Activated T-helper 17 cell treated with anti-CD3 and anti-CD28 coated beads, Interleukin-2, amount 50 U/mL, for 72 hours (primary cell): ENCODE measurements around the gene FOCAD. TPM values are rescaled to one million over a fixed set of nuclear protein-coding genes. Genes with fewer than 3 reads are reported as not detected.

ENCODE experiments used
- ATAC-seq: fragments of 150-1000 bp; cut with Tn5 transposase; replicated peaks from 2 replicates; pipeline ENCODE4 v1.10.0; 2021; ENCODE audit warnings: mild to moderate bottlenecking, moderate library complexity
- H3K27ac Mint-ChIP-seq: one replicate; pipeline ENCODE4 v1.8.0; 2022; ENCODE audit warnings: mixed read lengths
- H3K27me3 Mint-ChIP-seq: one replicate; pipeline ENCODE4 v1.8.0; 2022; ENCODE audit warnings: mixed read lengths
- H3K36me3 Mint-ChIP-seq: one replicate; pipeline ENCODE4 v1.8.0; 2022; ENCODE audit warnings: low read depth, mild to moderate bottlenecking, mixed read lengths
- H3K4me1 Mint-ChIP-seq: one replicate; pipeline ENCODE4 v1.8.0; 2022; ENCODE audit warnings: mixed read lengths
- H3K4me3 Mint-ChIP-seq: one replicate; pipeline ENCODE4 v1.8.0; 2022; ENCODE audit warnings: mild to moderate bottlenecking, mixed read lengths
- H3K9me3 Mint-ChIP-seq: one replicate; pipeline ENCODE4 v1.8.0; 2022; ENCODE audit warnings: mixed read lengths
- total RNA-seq, 2 donors: library from RNA; stranded (reverse); gene quantifications; one replicate each; pipeline ENCODE4 v1.2.3, GENCODE V29; 2022

FOCAD gene
- total RNA-seq, 2 donors from 2014 or later = 21.6 to 33.8 TPM

GRCh38 chr9:20734275-20734674, 50.2 kb downstream of the FOCAD start:
- H3K27me3 Mint-ChIP-seq = no peaks in the 10 kb centered on the region
- no peaks in the 10 kb centered on the region for H3K9me3 Mint-ChIP-seq
- H3K36me3 Mint-ChIP-seq = peaks cover 9% of the 10 kb centered on the region
- ATAC-seq = no peak
- H3K27ac Mint-ChIP-seq = no peak overlapping the region
- no peaks in the 10 kb centered on the region for H3K4me1 Mint-ChIP-seq
- H3K4me3 Mint-ChIP-seq = no peak overlapping the region

DNA sequence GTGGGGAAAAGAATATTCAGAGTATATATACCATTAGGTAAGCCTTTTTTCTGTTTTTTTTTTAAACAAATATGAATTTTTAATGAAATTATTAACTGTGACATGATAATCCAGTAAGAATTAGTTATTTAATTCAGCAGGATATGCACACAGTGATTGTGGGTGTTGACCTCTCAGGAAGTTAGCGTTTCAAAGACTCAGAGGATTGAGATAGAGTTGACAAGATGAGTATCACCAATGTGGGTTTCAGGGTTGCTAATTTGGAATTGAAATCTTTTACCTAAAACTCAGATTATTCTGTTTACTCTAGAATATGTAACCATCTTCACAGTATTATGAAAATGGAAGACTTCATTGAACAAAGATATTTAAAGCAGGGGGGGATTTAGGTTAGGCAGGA, 56.2 kb downstream of the FOCAD start:
- Mint-ChIP-seq H3K36me3 (peaks cover 11% of the 10 kb centered on the region), H3K4me1 (peaks cover 5% of the 10 kb centered on the region), H3K9me3 (no peaks in the 10 kb centered on the region), H3K27me3 (no peaks in the 10 kb centered on the region), H3K27ac (peak overlapping the region; percentile 28), H3K4me3 (no peak overlapping the region)
- no peak for ATAC-seq

DNA sequence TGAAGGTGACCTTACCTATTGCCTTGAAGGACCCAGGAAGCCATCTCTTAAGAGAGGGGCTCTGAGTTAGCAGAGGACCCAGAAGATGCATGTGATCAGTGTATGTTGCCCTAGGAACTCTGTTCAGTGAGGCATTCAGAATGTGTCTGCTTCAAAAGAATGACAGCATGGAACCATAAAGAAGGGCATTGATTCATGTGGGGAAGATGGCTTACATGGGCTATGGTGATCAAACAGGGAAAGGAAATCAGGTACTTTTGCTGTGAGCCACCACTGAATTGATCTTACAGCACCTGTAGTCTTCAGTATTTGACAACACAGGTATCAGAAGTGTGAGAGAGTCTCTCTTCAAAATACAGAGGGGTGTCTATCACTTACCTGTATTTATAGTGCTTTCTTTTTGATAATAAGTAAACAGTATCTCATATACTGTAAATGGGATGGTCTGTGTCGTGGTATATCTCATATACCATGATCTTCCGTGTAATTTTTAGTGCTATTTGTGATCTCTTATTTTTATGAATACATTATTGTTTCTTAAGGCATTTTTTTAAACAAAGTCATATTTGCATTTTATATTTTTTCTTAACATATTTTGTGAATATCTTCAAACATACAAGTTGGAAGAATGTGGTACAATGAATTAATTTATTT, 57.0 kb downstream of the FOCAD start:
- no peak overlapping the region for H3K4me3 Mint-ChIP-seq
- peaks cover 5% of the 10 kb centered on the region for H3K4me1 Mint-ChIP-seq
- peaks cover 11% of the 10 kb centered on the region for H3K36me3 Mint-ChIP-seq
- H3K27me3 Mint-ChIP-seq = no peaks in the 10 kb centered on the region
- peak overlapping the region; percentile 28 for H3K27ac Mint-ChIP-seq
- no peaks in the 10 kb centered on the region for H3K9me3 Mint-ChIP-seq
- ATAC-seq = no peak

DNA sequence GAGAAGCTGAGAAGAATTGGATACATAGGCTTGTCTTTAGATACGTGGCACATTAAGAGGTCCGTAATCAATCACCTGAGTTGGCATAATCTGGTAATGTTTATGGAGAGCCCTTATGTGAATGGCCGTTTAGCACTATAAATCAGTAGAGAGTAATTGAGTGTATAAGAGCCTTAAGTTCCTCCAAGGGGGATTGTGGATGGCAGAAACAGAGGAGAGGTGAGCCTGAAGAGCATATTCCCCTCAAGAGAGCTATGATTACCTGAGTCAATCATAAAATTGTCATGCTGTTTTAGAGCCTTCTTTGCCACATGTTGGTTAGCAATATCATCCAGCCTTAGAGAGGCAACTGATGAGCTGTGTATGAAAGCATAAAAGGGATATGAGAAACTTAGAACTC, 58.8 kb downstream of the FOCAD start:
- H3K27me3 Mint-ChIP-seq = no peaks in the 10 kb centered on the region
- H3K9me3 Mint-ChIP-seq = no peaks in the 10 kb centered on the region
- no peak overlapping the region for H3K4me3 Mint-ChIP-seq
- no peak for ATAC-seq
- H3K4me1 Mint-ChIP-seq = peaks cover 5% of the 10 kb centered on the region
- peaks cover 11% of the 10 kb centered on the region for H3K36me3 Mint-ChIP-seq
- no peak overlapping the region for H3K27ac Mint-ChIP-seq

GRCh38 chr9:20744036-20744630, 60.1 kb downstream of the FOCAD start:
- Mint-ChIP-seq H3K27me3 (no peaks in the 10 kb centered on the region), H3K9me3 (no peaks in the 10 kb centered on the region), H3K4me1 (peaks cover 5% of the 10 kb centered on the region), H3K4me3 (no peak overlapping the region), H3K36me3 (peaks cover 11% of the 10 kb centered on the region), H3K27ac (no peak overlapping the region)
- ATAC-seq = no peak

GRCh38 chr9:20746967-20747366, 62.9 kb downstream of the FOCAD start:
- peaks cover 4% of the 10 kb centered on the region for H3K36me3 Mint-ChIP-seq
- no peak overlapping the region for H3K27ac Mint-ChIP-seq
- no peak for ATAC-seq
- no peaks in the 10 kb centered on the region for H3K9me3 Mint-ChIP-seq
- no peaks in the 10 kb centered on the region for H3K27me3 Mint-ChIP-seq
- no peak overlapping the region for H3K4me3 Mint-ChIP-seq
- no peaks in the 10 kb centered on the region for H3K4me1 Mint-ChIP-seq

DNA sequence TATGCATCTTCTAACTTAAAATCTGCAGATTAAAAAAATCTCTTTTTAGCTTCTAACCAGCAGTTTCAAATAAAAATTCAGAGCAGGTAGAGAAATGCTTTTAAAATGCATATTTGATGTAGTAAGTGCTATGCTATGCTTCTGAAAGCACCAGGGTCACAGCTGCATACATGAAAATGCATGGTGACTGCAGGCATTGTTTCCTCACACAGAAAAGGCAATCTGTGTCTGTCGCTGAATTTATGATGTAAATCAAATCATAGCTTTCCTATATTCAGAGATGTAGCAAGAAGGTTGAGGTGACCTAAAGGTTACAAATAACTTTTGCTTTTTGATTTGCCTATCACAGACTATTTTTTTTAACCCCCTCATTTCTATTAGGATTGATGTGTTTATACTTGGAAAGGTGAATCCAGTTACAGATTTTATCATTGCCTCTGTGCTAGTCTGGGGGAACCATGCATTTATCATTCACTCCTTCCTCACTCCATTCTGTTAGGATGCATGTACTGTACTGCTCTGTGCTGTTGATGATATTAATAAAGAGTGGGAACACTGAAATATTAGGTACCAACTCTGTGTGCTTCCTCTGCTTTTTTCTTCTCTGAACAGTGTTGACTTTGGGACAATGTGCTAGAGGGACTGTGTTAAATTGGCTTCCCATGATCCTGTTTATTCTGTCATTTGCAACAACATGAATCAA, 65.6 kb downstream of the FOCAD start:
- no peak for ATAC-seq
- Mint-ChIP-seq H3K4me3 (no peak overlapping the region), H3K4me1 (no peaks in the 10 kb centered on the region), H3K27ac (no peak overlapping the region), H3K36me3 (no peaks in the 10 kb centered on the region), H3K27me3 (no peaks in the 10 kb centered on the region), H3K9me3 (no peaks in the 10 kb centered on the region)

DNA sequence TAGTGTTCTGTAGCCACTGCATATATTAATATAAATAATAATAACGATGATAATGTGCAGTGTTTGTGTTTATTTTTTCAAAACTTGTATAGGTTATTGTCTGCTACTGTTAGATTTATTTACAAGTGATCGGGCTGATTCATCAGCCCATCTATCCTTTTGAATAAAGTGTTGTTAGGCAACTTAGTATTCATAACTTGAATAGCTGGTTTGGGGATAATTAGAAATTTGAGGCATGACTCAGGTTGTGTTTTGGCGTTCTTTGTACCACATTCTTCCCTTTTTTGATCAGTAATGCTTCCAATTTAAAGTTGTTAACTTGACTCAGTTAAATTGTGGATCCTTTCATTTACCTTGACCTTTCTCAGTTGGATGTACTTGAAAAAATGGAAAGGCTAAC, 69.7 kb downstream of the FOCAD start:
- ATAC-seq = no peak
- peaks cover 17% of the 10 kb centered on the region for H3K36me3 Mint-ChIP-seq
- no peaks in the 10 kb centered on the region for H3K4me1 Mint-ChIP-seq
- H3K4me3 Mint-ChIP-seq = no peak overlapping the region
- H3K27me3 Mint-ChIP-seq = no peaks in the 10 kb centered on the region
- H3K9me3 Mint-ChIP-seq = no peaks in the 10 kb centered on the region
- no peak overlapping the region for H3K27ac Mint-ChIP-seq

DNA sequence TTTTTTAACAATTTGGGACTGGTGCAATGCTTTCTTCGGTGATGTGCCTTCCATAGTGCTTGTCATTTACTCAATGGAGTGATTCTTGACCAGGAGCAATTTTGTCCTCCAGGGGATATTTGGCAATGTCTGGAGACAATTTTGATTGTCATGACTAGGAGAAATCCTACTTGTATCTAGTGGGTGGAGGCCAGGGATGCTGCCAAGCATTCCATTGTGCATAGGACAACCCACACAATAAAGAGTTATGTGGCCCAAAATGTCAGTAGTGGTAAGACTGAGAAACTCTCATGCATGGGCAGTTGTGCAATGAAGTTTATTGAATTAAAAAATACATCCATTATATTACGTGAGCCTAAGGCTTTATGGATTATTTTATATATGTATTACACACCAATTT, 70.5 kb downstream of the FOCAD start:
- H3K4me1 Mint-ChIP-seq = no peaks in the 10 kb centered on the region
- H3K9me3 Mint-ChIP-seq = no peaks in the 10 kb centered on the region
- no peak overlapping the region for H3K27ac Mint-ChIP-seq
- no peaks in the 10 kb centered on the region for H3K27me3 Mint-ChIP-seq
- H3K4me3 Mint-ChIP-seq = no peak overlapping the region
- peaks cover 21% of the 10 kb centered on the region for H3K36me3 Mint-ChIP-seq
- ATAC-seq = no peak

- Mint-ChIP-seq H3K9me3 (no peaks in the 10 kb centered on the region), H3K4me1 (no peaks in the 10 kb centered on the region), H3K4me3 (no peak overlapping the region), H3K36me3 (peaks cover 34% of the 10 kb centered on the region), H3K27me3 (no peaks in the 10 kb centered on the region), H3K27ac (no peak overlapping the region)
- ATAC-seq = no peak
Observed at GRCh38 chr9:20760246-20760891, 76.3 kb downstream of the FOCAD start.

DNA sequence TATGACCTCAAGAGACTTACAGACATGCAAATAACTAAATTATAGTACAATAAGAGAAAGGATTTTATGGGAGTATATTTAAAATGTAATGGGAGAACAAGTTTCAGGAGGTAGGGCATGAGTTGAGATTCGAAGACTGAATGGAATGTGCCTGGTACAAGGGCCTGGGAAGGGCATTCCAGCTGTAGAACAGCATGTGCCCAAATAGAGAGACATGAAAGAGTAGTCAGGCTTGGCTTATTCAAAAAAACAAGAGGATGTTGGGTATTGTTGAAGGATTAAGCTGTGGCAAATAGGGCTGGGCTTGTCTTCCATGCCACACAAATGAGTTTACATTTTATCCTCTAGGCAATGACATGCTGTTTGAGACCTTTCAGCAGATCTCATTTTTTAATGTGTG, 86.9 kb downstream of the FOCAD start:
- H3K27ac Mint-ChIP-seq = no peak overlapping the region

GRCh38 chr9:20771729-20772128, 87.7 kb downstream of the FOCAD start:
- ATAC-seq = no peak
- Mint-ChIP-seq H3K27ac (no peak overlapping the region), H3K4me1 (no peaks in the 10 kb centered on the region), H3K36me3 (peaks cover 33% of the 10 kb centered on the region), H3K9me3 (no peaks in the 10 kb centered on the region), H3K27me3 (no peaks in the 10 kb centered on the region), H3K4me3 (no peak overlapping the region)

More for the DNA sequence above, 86.9 kb downstream of the FOCAD start:
- no peak for ATAC-seq
- Mint-ChIP-seq H3K27me3 (no peaks in the 10 kb centered on the region), H3K9me3 (no peaks in the 10 kb centered on the region), H3K4me1 (no peaks in the 10 kb centered on the region), H3K36me3 (peaks cover 41% of the 10 kb centered on the region), H3K4me3 (no peak overlapping the region)

GRCh38 chr9:20775683-20776082, 91.6 kb downstream of the FOCAD start:
- no peak for ATAC-seq
- Mint-ChIP-seq H3K27me3 (no peaks in the 10 kb centered on the region), H3K27ac (no peak overlapping the region), H3K9me3 (no peaks in the 10 kb centered on the region), H3K4me3 (no peak overlapping the region), H3K36me3 (peaks cover 28% of the 10 kb centered on the region), H3K4me1 (no peaks in the 10 kb centered on the region)

GRCh38 chr9:20781092-20781491, 97.0 kb downstream of the FOCAD start:
- Mint-ChIP-seq H3K9me3 (no peaks in the 10 kb centered on the region), H3K27ac (no peak overlapping the region), H3K27me3 (no peaks in the 10 kb centered on the region), H3K4me3 (no peak overlapping the region), H3K36me3 (peaks cover 34% of the 10 kb centered on the region), H3K4me1 (no peaks in the 10 kb centered on the region)
- ATAC-seq = no peak

DNA sequence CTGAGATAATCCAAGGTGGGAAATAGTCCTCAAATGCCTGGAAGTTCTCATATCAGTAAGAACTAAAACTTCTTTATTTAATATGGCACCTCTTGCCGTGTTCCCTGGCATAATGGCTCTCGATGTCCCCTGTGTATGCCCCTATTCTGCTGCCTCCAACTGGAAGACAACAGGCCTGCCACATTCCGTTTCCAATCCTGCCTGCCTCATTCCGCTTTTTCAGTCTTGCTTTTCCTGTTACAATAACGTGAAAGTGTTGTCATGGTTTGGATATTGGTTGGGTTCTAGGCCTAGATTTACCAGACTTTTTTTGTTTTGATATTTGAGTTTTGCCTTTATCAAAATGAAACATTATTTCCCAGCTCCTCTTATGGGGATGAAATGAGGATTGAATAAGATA, 98.2 kb downstream of the FOCAD start:
- no peak overlapping the region for H3K27ac Mint-ChIP-seq
- H3K27me3 Mint-ChIP-seq = no peaks in the 10 kb centered on the region
- no peak overlapping the region for H3K4me3 Mint-ChIP-seq
- no peaks in the 10 kb centered on the region for H3K4me1 Mint-ChIP-seq
- no peak for ATAC-seq
- peaks cover 34% of the 10 kb centered on the region for H3K36me3 Mint-ChIP-seq
- H3K9me3 Mint-ChIP-seq = no peaks in the 10 kb centered on the region
